Measurements from ENCODE around the gene UBE2L6. TPM values are rescaled to one million over a fixed set of nuclear protein-coding genes. Genes with fewer than 3 reads are reported as not detected.

Gene UBE2L6
- total RNA-seq, 1 experiment from 2014 or later, result 30.4 TPM

- Histone ChIP-seq H3K36me3 (ENCODE audit: insufficient read depth, low read length, poor library complexity, severe bottlenecking) (no peaks in the 10 kb centered on the region), H3K27me3 (replicated peaks; ENCODE audit: insufficient read depth, low read depth, low read length, poor library complexity) (no peaks in the 10 kb centered on the region), H3K27ac (ENCODE audit: low read depth, low read length, poor library complexity, severe bottlenecking) (no peak overlapping the region), H3K4me1 (ENCODE audit: insufficient read depth, low read length, poor library complexity, severe bottlenecking) (no peaks in the 10 kb centered on the region), H3K9me3 (ENCODE audit: low read depth, low read length, poor library complexity, severe bottlenecking) (no peaks in the 10 kb centered on the region), H3K4me3 (ENCODE audit: low read depth, low read length, poor library complexity, severe bottlenecking) (no peak overlapping the region)
- CTCF ChIA-PET, result no interaction called here
- POLR2A ChIA-PET (ENCODE audit: low non-redundant PET), result no interaction called here
- no peak for DNase-seq (ENCODE audit: low spot score)
- no TSS peak for BruUV-seq (replicated peaks)
- intact Hi-C loops (cut with micrococcal nuclease; ENCODE audit: unreplicated experiment), result no loop called here
- TF ChIP-seq EZH2 (IDR thresholded peaks at IDR 0.05; ENCODE audit: borderline replicate concordance, low read depth, low read length, poor library complexity, severe bottlenecking), result no peak
- TF ChIP-seq, protein P1, sequence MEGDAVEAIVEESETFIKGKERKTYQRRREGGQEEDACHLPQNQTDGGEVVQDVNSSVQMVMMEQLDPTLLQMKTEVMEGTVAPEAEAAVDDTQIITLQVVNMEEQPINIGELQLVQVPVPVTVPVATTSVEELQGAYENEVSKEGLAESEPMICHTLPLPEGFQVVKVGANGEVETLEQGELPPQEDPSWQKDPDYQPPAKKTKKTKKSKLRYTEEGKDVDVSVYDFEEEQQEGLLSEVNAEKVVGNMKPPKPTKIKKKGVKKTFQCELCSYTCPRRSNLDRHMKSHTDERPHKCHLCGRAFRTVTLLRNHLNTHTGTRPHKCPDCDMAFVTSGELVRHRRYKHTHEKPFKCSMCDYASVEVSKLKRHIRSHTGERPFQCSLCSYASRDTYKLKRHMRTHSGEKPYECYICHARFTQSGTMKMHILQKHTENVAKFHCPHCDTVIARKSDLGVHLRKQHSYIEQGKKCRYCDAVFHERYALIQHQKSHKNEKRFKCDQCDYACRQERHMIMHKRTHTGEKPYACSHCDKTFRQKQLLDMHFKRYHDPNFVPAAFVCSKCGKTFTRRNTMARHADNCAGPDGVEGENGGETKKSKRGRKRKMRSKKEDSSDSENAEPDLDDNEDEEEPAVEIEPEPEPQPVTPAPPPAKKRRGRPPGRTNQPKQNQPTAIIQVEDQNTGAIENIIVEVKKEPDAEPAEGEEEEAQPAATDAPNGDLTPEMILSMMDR (conservative IDR thresholded peaks at IDR 0.05; ENCODE audit: low read depth, low read length), result no peak
Measured at GRCh38 chr11:57556041-57556440, 11.4 kb downstream of the UBE2L6 start.

- no TSS peak for BruUV-seq (replicated peaks)
Measured at GRCh38 chr11:57555393-57555792, 12.1 kb downstream of the UBE2L6 start.

DNA sequence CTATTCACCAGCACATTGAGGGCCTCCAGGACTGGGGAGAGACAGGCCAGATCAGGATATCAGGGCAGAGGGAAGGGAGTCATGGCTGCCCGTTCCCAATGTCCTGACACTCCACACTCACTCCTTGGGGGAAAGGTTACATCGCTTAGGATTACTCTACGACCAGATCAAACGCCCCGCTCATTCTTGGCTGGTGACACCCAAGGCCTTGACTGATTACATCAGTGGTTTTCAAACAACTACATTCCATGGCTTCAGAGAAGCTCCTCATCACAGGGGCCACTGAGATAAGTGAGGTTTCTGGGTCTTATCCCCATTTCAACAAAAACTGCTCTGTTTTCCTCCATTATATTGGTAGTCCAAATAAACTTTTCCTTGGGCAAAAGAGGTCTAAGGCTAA is 15.0 kb downstream of the UBE2L6 start:
- no peak for TF ChIP-seq EZH2 (IDR thresholded peaks at IDR 0.05; ENCODE audit: borderline replicate concordance, low read depth, low read length, poor library complexity, severe bottlenecking)
- TF ChIP-seq, protein P1 (conservative IDR thresholded peaks at IDR 0.05; ENCODE audit: low read depth, low read length), result no peak
- Histone ChIP-seq H3K27me3 (replicated peaks; ENCODE audit: insufficient read depth, low read depth, low read length, poor library complexity) (no peaks in the 10 kb centered on the region), H3K4me1 (ENCODE audit: insufficient read depth, low read length, poor library complexity, severe bottlenecking) (no peaks in the 10 kb centered on the region), H3K9me3 (ENCODE audit: low read depth, low read length, poor library complexity, severe bottlenecking) (no peaks in the 10 kb centered on the region), H3K4me3 (ENCODE audit: low read depth, low read length, poor library complexity, severe bottlenecking) (no peak overlapping the region), H3K27ac (ENCODE audit: low read depth, low read length, poor library complexity, severe bottlenecking) (no peak overlapping the region), H3K36me3 (ENCODE audit: insufficient read depth, low read length, poor library complexity, severe bottlenecking) (no peaks in the 10 kb centered on the region)
- intact Hi-C loops (cut with micrococcal nuclease; ENCODE audit: unreplicated experiment), result no loop called here
- BruUV-seq (replicated peaks), result no TSS peak
- POLR2A ChIA-PET (ENCODE audit: low non-redundant PET), result no interaction called here
- CTCF ChIA-PET, result no interaction called here
- no peak for DNase-seq (ENCODE audit: low spot score)

More at GRCh38 chr11:57555393-57555792, 12.1 kb downstream of the UBE2L6 start:
- TF ChIP-seq, protein P1 (conservative IDR thresholded peaks at IDR 0.05; ENCODE audit: low read depth, low read length), result no peak
- no peak for TF ChIP-seq EZH2 (IDR thresholded peaks at IDR 0.05; ENCODE audit: borderline replicate concordance, low read depth, low read length, poor library complexity, severe bottlenecking)
- DNase-seq (ENCODE audit: low spot score), result no peak
- intact Hi-C loops (cut with micrococcal nuclease; ENCODE audit: unreplicated experiment), result no loop called here
- no peak overlapping the region for H3K4me3 ChIP-seq (ENCODE audit: low read depth, low read length, poor library complexity, severe bottlenecking)
- no peaks in the 10 kb centered on the region for H3K4me1 ChIP-seq (ENCODE audit: insufficient read depth, low read length, poor library complexity, severe bottlenecking)
- no peaks in the 10 kb centered on the region for H3K27me3 ChIP-seq (replicated peaks; ENCODE audit: insufficient read depth, low read depth, low read length, poor library complexity)
- CTCF ChIA-PET, result no interaction called here
- H3K27ac ChIP-seq (ENCODE audit: low read depth, low read length, poor library complexity, severe bottlenecking), result no peak overlapping the region
- H3K36me3 ChIP-seq (ENCODE audit: insufficient read depth, low read length, poor library complexity, severe bottlenecking), result no peaks in the 10 kb centered on the region
- POLR2A ChIA-PET (ENCODE audit: low non-redundant PET), result no interaction called here
- no peaks in the 10 kb centered on the region for H3K9me3 ChIP-seq (ENCODE audit: low read depth, low read length, poor library complexity, severe bottlenecking)
